Measurements from ENCODE around the gene IBA57.

The IBA57 gene

GRCh38 chr1:228145463-228146416 lies 19.9 kb upstream of the IBA57 start:
- DNase-seq (ENCODE audit: low read depth) = no peak

GRCh38 chr1:228146417-228147150 lies 19.0 kb upstream of the IBA57 start:
- DNase-seq (ENCODE audit: low read depth) = no peak

- DNase-seq (ENCODE audit: low read depth) = no peak
Measured at GRCh38 chr1:228147151-228147693, 18.4 kb upstream of the IBA57 start.

- DNase-seq (ENCODE audit: low read depth) = no peak
Measured at GRCh38 chr1:228147768-228148167, 17.8 kb upstream of the IBA57 start.

- DNase-seq (ENCODE audit: low read depth) = no peak
Measured at GRCh38 chr1:228148196-228148861, 17.3 kb upstream of the IBA57 start.

- DNase-seq (ENCODE audit: low read depth) = no peak
Measured at GRCh38 chr1:228148935-228149405, 16.6 kb upstream of the IBA57 start.

GRCh38 chr1:228149406-228150119 lies 16.0 kb upstream of the IBA57 start, which contains the start of gene GJC2:
GJC2 (plus strand) TSS chr1:228149930; CDS start chr1:228157759, 7,829 bp downstream.
- DNase-seq (ENCODE audit: low read depth) = no peak

GRCh38 chr1:228150120-228150460 lies 15.5 kb upstream of the IBA57 start:
- no peak for DNase-seq (ENCODE audit: low read depth)

GRCh38 chr1:228150461-228151179 lies 15.0 kb upstream of the IBA57 start:
- peak; percentile 84 for DNase-seq (ENCODE audit: low read depth)

GRCh38 chr1:228151180-228151925 lies 14.3 kb upstream of the IBA57 start:
- DNase-seq (ENCODE audit: low read depth) = no peak

GRCh38 chr1:228152097-228152917 lies 13.3 kb upstream of the IBA57 start:
- DNase-seq (ENCODE audit: low read depth) = no peak

- no peak for DNase-seq (ENCODE audit: low read depth)
Measured at GRCh38 chr1:228152918-228153258, 12.7 kb upstream of the IBA57 start.

- no peak for DNase-seq (ENCODE audit: low read depth)
Measured at GRCh38 chr1:228154021-228154669, 11.5 kb upstream of the IBA57 start.

- no peak for DNase-seq (ENCODE audit: low read depth)
Measured at GRCh38 chr1:228154670-228155571, 10.7 kb upstream of the IBA57 start.

- DNase-seq (ENCODE audit: low read depth) = no peak
Measured at GRCh38 chr1:228155596-228156514, 9.7 kb upstream of the IBA57 start.

GRCh38 chr1:228156515-228156881 lies 9.1 kb upstream of the IBA57 start:
- DNase-seq (ENCODE audit: low read depth) = no peak
